ENCODE data around the gene FBXO44. TPM values are rescaled to one million over a fixed set of nuclear protein-coding genes. Genes with fewer than 3 reads are reported as not detected.
"Not testable (repeated sequence)": the region's sequence is repeated elsewhere in the genome, so short reads cannot be mapped to it uniquely, and the experiment has no call there.

FBXO44 gene
- total RNA-seq, 2 experiments from 2014 or later: 21.6 to 23.6 TPM

GRCh38 chr1:11642418-11643017 lies 12.2 kb upstream of the FBXO44 start:
- intact Hi-C loops (cut with micrococcal nuclease): loop anchor here (1.0 to 2.0 kb wide), 5 partner anchors 164 to 605 kb away; partner anchors contain the start of gene DISP3
- not testable (repeated sequence) for H3K27me3 Mint-ChIP-seq (ENCODE audit: low read depth); H3K9me3 Mint-ChIP-seq; H3K4me3 Mint-ChIP-seq; H3K36me3 Mint-ChIP-seq (ENCODE audit: low read depth); H3K27ac Mint-ChIP-seq; H3K4me1 Mint-ChIP-seq (ENCODE audit: low read depth)
- DNase-seq: peak; percentile 85
- CTCF ChIA-PET: interaction anchor here (0.6 to 7.0 kb wide), 15 partner anchors 8 to 1078 kb away, joined by 3 to 67 read pairs (median 4); no protein-coding TSS in a partner anchor

GRCh38 chr1:11643782-11644181 lies 10.9 kb upstream of the FBXO44 start:
- H3K9me3 Mint-ChIP-seq: no peaks in the 10 kb centered on the region
- DNase-seq: no peak
- H3K27me3 Mint-ChIP-seq (ENCODE audit: low read depth): no peaks in the 10 kb centered on the region
- no peaks in the 10 kb centered on the region for H3K36me3 Mint-ChIP-seq (ENCODE audit: low read depth)
- intact Hi-C loops (cut with micrococcal nuclease): loop anchor here (2.0 kb wide), 1 partner anchor 165 kb away; the partner anchor contains the start of gene DISP3
- no peak overlapping the region for H3K4me3 Mint-ChIP-seq
- no peaks in the 10 kb centered on the region for H3K4me1 Mint-ChIP-seq (ENCODE audit: low read depth)
- no peak overlapping the region for H3K27ac Mint-ChIP-seq
- CTCF ChIA-PET: interaction anchor here (0.6 to 7.0 kb wide), 18 partner anchors 9 to 606 kb away, joined by 3 to 67 read pairs (median 4); partner anchors contain the start of gene FBXO6

- CTCF ChIA-PET: interaction anchor here (0.7 to 7.0 kb wide), 23 partner anchors 9 to 608 kb away, joined by 3 to 67 read pairs (median 3); partner anchors contain the start of genes FBXO2 and MAD2L2
- no peak for DNase-seq
- Mint-ChIP-seq H3K4me1 (ENCODE audit: low read depth) (peaks cover 8% of the 10 kb centered on the region), H3K4me3 (no peak overlapping the region), H3K27ac (no peak overlapping the region), H3K27me3 (ENCODE audit: low read depth) (no peaks in the 10 kb centered on the region), H3K36me3 (ENCODE audit: low read depth) (no peaks in the 10 kb centered on the region), H3K9me3 (no peaks in the 10 kb centered on the region)
- intact Hi-C loops (cut with micrococcal nuclease): loop anchor here (5.0 kb wide), 2 partner anchors 323 to 588 kb away; no protein-coding TSS in a partner anchor
Observed at GRCh38 chr1:11645270-11645669, 9.4 kb upstream of the FBXO44 start.

GRCh38 chr1:11645670-11646265 lies 8.9 kb upstream of the FBXO44 start:
- no peaks in the 10 kb centered on the region for H3K9me3 Mint-ChIP-seq
- H3K4me1 Mint-ChIP-seq (ENCODE audit: low read depth): peaks cover 10% of the 10 kb centered on the region
- CTCF ChIA-PET: interaction anchor here (0.6 to 7.0 kb wide), 29 partner anchors 8 to 608 kb away, joined by 3 to 67 read pairs (median 3); partner anchors contain the start of genes FBXO2 and MAD2L2
- no peaks in the 10 kb centered on the region for H3K36me3 Mint-ChIP-seq (ENCODE audit: low read depth)
- no peak overlapping the region for H3K4me3 Mint-ChIP-seq
- intact Hi-C loops (cut with micrococcal nuclease): loop anchor here (5.0 kb wide), 2 partner anchors 323 to 588 kb away; no protein-coding TSS in a partner anchor
- no peak overlapping the region for H3K27ac Mint-ChIP-seq
- H3K27me3 Mint-ChIP-seq (ENCODE audit: low read depth): no peaks in the 10 kb centered on the region
- peak; percentile 91 for DNase-seq

GRCh38 chr1:11646317-11646716 lies 8.4 kb upstream of the FBXO44 start:
- intact Hi-C loops (cut with micrococcal nuclease): loop anchor here (5.0 kb wide), 2 partner anchors 324 to 589 kb away; no protein-coding TSS in a partner anchor
- no peak overlapping the region for H3K27ac Mint-ChIP-seq
- H3K4me3 Mint-ChIP-seq: no peak overlapping the region
- H3K9me3 Mint-ChIP-seq: no peaks in the 10 kb centered on the region
- no peaks in the 10 kb centered on the region for H3K27me3 Mint-ChIP-seq (ENCODE audit: low read depth)
- H3K4me1 Mint-ChIP-seq (ENCODE audit: low read depth): peaks cover 16% of the 10 kb centered on the region
- DNase-seq: no peak
- H3K36me3 Mint-ChIP-seq (ENCODE audit: low read depth): no peaks in the 10 kb centered on the region
- CTCF ChIA-PET: interaction anchor here (0.6 to 7.0 kb wide), 23 partner anchors 7 to 609 kb away, joined by 3 to 67 read pairs (median 3); partner anchors contain the start of genes FBXO2 and MAD2L2

- DNase-seq: no peak
- no peak overlapping the region for H3K4me3 Mint-ChIP-seq
- CTCF ChIA-PET: interaction anchor here (0.6 to 7.0 kb wide), 6 partner anchors 12 to 610 kb away, joined by 3 to 31 read pairs (median 4); no protein-coding TSS in a partner anchor
- H3K27me3 Mint-ChIP-seq (ENCODE audit: low read depth): no peaks in the 10 kb centered on the region
- H3K9me3 Mint-ChIP-seq: no peaks in the 10 kb centered on the region
- H3K4me1 Mint-ChIP-seq (ENCODE audit: low read depth): peaks cover 17% of the 10 kb centered on the region
- intact Hi-C loops (cut with micrococcal nuclease): loop anchor here (5.0 kb wide), 2 partner anchors 325 to 590 kb away; no protein-coding TSS in a partner anchor
- H3K27ac Mint-ChIP-seq: no peak overlapping the region
- H3K36me3 Mint-ChIP-seq (ENCODE audit: low read depth): no peaks in the 10 kb centered on the region
Observed at GRCh38 chr1:11647333-11647732, 7.3 kb upstream of the FBXO44 start.

- DNase-seq: no peak
- intact Hi-C loops (cut with micrococcal nuclease): loop anchor here (5.0 kb wide), 2 partner anchors 326 to 591 kb away; no protein-coding TSS in a partner anchor
- H3K4me1 Mint-ChIP-seq (ENCODE audit: low read depth): peaks cover 17% of the 10 kb centered on the region
- no peaks in the 10 kb centered on the region for H3K36me3 Mint-ChIP-seq (ENCODE audit: low read depth)
- no peaks in the 10 kb centered on the region for H3K9me3 Mint-ChIP-seq
- H3K27ac Mint-ChIP-seq: no peak overlapping the region
- H3K27me3 Mint-ChIP-seq (ENCODE audit: low read depth): no peaks in the 10 kb centered on the region
- H3K4me3 Mint-ChIP-seq: no peak overlapping the region
- CTCF ChIA-PET: interaction anchor here (0.6 to 1.4 kb wide), 2 partner anchors 72 to 615 kb away, joined by 4 to 7 read pairs; no protein-coding TSS in a partner anchor
Observed at GRCh38 chr1:11648039-11648438, 6.6 kb upstream of the FBXO44 start.

GRCh38 chr1:11648732-11649158 lies 5.9 kb upstream of the FBXO44 start:
- no peak overlapping the region for H3K27ac Mint-ChIP-seq
- CTCF ChIA-PET: interaction anchor here (1.2 to 4.1 kb wide), 4 partner anchors 14 to 611 kb away, joined by 4 to 27 read pairs (median 12); partner anchors contain the start of gene FBXO6

GRCh38 chr1:11649237-11649623 lies 5.4 kb upstream of the FBXO44 start:
- no peak for DNase-seq
- Mint-ChIP-seq H3K9me3 (no peaks in the 10 kb centered on the region), H3K4me3 (no peak overlapping the region), H3K27me3 (ENCODE audit: low read depth) (no peaks in the 10 kb centered on the region), H3K27ac (no peak overlapping the region), H3K4me1 (ENCODE audit: low read depth) (peaks cover 17% of the 10 kb centered on the region), H3K36me3 (ENCODE audit: low read depth) (no peaks in the 10 kb centered on the region)
- intact Hi-C loops (cut with micrococcal nuclease): loop anchor here (5.0 kb wide), 2 partner anchors 327 to 592 kb away; no protein-coding TSS in a partner anchor
- CTCF ChIA-PET: interaction anchor here (1.0 to 4.1 kb wide), 10 partner anchors 13 to 611 kb away, joined by 3 to 27 read pairs (median 6); partner anchors contain the start of genes AGTRAP, CLCN6, FBXO6 and MTHFR

More at GRCh38 chr1:11648732-11649158, 5.9 kb upstream of the FBXO44 start:
- intact Hi-C loops (cut with micrococcal nuclease): loop anchor here (5.0 kb wide), 2 partner anchors 326 to 591 kb away; no protein-coding TSS in a partner anchor
- DNase-seq: peak; percentile 30
- no peaks in the 10 kb centered on the region for H3K36me3 Mint-ChIP-seq (ENCODE audit: low read depth)
- no peaks in the 10 kb centered on the region for H3K9me3 Mint-ChIP-seq
- no peak overlapping the region for H3K4me3 Mint-ChIP-seq
- no peaks in the 10 kb centered on the region for H3K27me3 Mint-ChIP-seq (ENCODE audit: low read depth)
- H3K4me1 Mint-ChIP-seq (ENCODE audit: low read depth): peaks cover 17% of the 10 kb centered on the region

GRCh38 chr1:11649624-11650330 lies 4.9 kb upstream of the FBXO44 start:
- peaks cover 17% of the 10 kb centered on the region for H3K4me1 Mint-ChIP-seq (ENCODE audit: low read depth)
- H3K4me3 Mint-ChIP-seq: no peak overlapping the region

GRCh38 chr1:11650331-11650991 lies 4.2 kb upstream of the FBXO44 start:
- no peaks in the 10 kb centered on the region for H3K36me3 Mint-ChIP-seq (ENCODE audit: low read depth)
- H3K27ac Mint-ChIP-seq: no peak overlapping the region
- peak; percentile 88 for DNase-seq
- H3K4me3 Mint-ChIP-seq: peak overlapping the region; percentile 55
- no peaks in the 10 kb centered on the region for H3K27me3 Mint-ChIP-seq (ENCODE audit: low read depth)
- CTCF ChIA-PET: interaction anchor here (0.6 to 4.1 kb wide), 25 partner anchors 8 to 613 kb away, joined by 3 to 27 read pairs (median 5); partner anchors contain the start of genes AGTRAP, CLCN6, FBXO6 and MAD2L2
- intact Hi-C loops (cut with micrococcal nuclease): loop anchor here (1.0 to 5.0 kb wide), 4 partner anchors 69 to 257 kb away; partner anchors contain the start of genes CLCN6 and MTHFR
- no peaks in the 10 kb centered on the region for H3K9me3 Mint-ChIP-seq
- peaks cover 19% of the 10 kb centered on the region for H3K4me1 Mint-ChIP-seq (ENCODE audit: low read depth)

More at GRCh38 chr1:11649624-11650330, 4.9 kb upstream of the FBXO44 start:
- no peaks in the 10 kb centered on the region for H3K27me3 Mint-ChIP-seq (ENCODE audit: low read depth)
- intact Hi-C loops (cut with micrococcal nuclease): loop anchor here (1.0 to 5.0 kb wide), 6 partner anchors 70 to 592 kb away; partner anchors contain the start of genes CLCN6 and MTHFR
- H3K9me3 Mint-ChIP-seq: no peaks in the 10 kb centered on the region
- no peaks in the 10 kb centered on the region for H3K36me3 Mint-ChIP-seq (ENCODE audit: low read depth)
- DNase-seq: no peak
- CTCF ChIA-PET: interaction anchor here (1.0 to 4.1 kb wide), 23 partner anchors 8 to 612 kb away, joined by 3 to 27 read pairs (median 5); partner anchors contain the start of genes AGTRAP, CLCN6, FBXO6 and MAD2L2
- H3K27ac Mint-ChIP-seq: no peak overlapping the region
